HL-60 (cell line): ENCODE results near the gene GLI2.

ENCODE experiments used
- DNase-seq, 2 experiments: peaks; one replicate each; pipeline ENCODE4 v3.0.0-alpha.2; 2010 to 2020; ENCODE audit warnings: low read depth in 1 of 2, low spot score in 1 of 2
- H3K27ac ChIP-seq: fragments of 250-450 bp; sonication (Bioruptor Pico); replicated peaks from 2 replicates; pipeline ENCODE4 v1.5.1; 2020; ENCODE audit warnings: mild to moderate bottlenecking, moderate library complexity
- H3K27me3 ChIP-seq: fragments of 250-450 bp; sonication (Bioruptor Pico); 2 replicates; pipeline ENCODE4 v1.5.1; 2021; ENCODE audit warnings: mild to moderate bottlenecking, moderate library complexity; ENCODE audit not compliant: insufficient read depth, poor library complexity, severe bottlenecking
- H3K4me3 ChIP-seq: replicated peaks from 2 replicates; pipeline ENCODE4 v1.5.1; 2011; ENCODE audit warnings: mild to moderate bottlenecking, control low read depth, low read length; ENCODE audit not compliant: insufficient read depth
- CTCF ChIP-seq: IDR thresholded peaks from one replicate; pipeline ENCODE4 v1.5.1; 2011; ENCODE audit warnings: low read length, control low read depth, inconsistent platforms; ENCODE audit not compliant: insufficient read depth
- GABPA ChIP-seq: IDR thresholded peaks from 2 replicates; pipeline ENCODE4 v1.6.1; 2012; ENCODE audit warnings: low read depth
- POLR2AphosphoS5 ChIP-seq: IDR thresholded peaks from 2 replicates; pipeline ENCODE4 v1.6.1; 2012; ENCODE audit warnings: low read depth
- REST ChIP-seq: IDR thresholded peaks from 2 replicates; pipeline ENCODE4 v1.6.1; 2012; ENCODE audit warnings: low read depth; ENCODE audit not compliant: insufficient replicate concordance
- SPI1 ChIP-seq: IDR thresholded peaks from 2 replicates; pipeline ENCODE4 v1.6.1; 2012; ENCODE audit warnings: low read depth, mild to moderate bottlenecking, borderline replicate concordance

GLI2 gene

GRCh38 chr2:120777170-120777751 lies 41.6 kb downstream of the GLI2 start:
- DNase-seq: no peak
- H3K4me3 ChIP-seq: no peak overlapping the region
- no peak for TF ChIP-seq REST
- no peak for TF ChIP-seq POLR2AphosphoS5
- no peak for TF ChIP-seq CTCF
- no peak for TF ChIP-seq SPI1
- no peak for TF ChIP-seq GABPA
- no peaks in the 10 kb centered on the region for H3K27me3 ChIP-seq
- H3K27ac ChIP-seq: no peak overlapping the region

- H3K27me3 ChIP-seq: no peaks in the 10 kb centered on the region
These were observed 42.1 kb downstream of the GLI2 start for GRCh38 chr2:120777787-120778186.

More at GRCh38 chr2:120777787-120778186, 42.1 kb downstream of the GLI2 start:
- DNase-seq: no peak
- TF ChIP-seq POLR2AphosphoS5: no peak
- TF ChIP-seq REST: no peak
- no peak for TF ChIP-seq GABPA
- no peak for TF ChIP-seq CTCF
- TF ChIP-seq SPI1: no peak
- Histone ChIP-seq H3K4me3 (no peak overlapping the region), H3K27ac (no peak overlapping the region)
